Upper lobe of right lung (tissue), 1 donor: Measurements from ENCODE around the gene SOX30. TPM values are rescaled to one million over a fixed set of nuclear protein-coding genes. Genes with fewer than 3 reads are reported as not detected.

Experiments used
- ATAC-seq: fragments of 200-7000 bp; cut with Tn5 transposase; one replicate; pipeline ENCODE4 v1.9.1; 2020; ENCODE audit warnings: mild to moderate bottlenecking, moderate library complexity
- DNase-seq: peaks from one replicate; pipeline ENCODE4 v3.0.0-alpha.2; 2020
- H3K27ac ChIP-seq: fragments of 200-600 bp; one replicate; pipeline ENCODE4 v1.8.0; 2022
- H3K27me3 ChIP-seq: fragments of 200-600 bp; one replicate; pipeline ENCODE4 v1.8.0; 2022; ENCODE audit warnings: mild to moderate bottlenecking
- H3K36me3 ChIP-seq: fragments of 200-600 bp; one replicate; pipeline ENCODE4 v1.8.0; 2022
- H3K4me1 ChIP-seq: fragments of 200-600 bp; one replicate; pipeline ENCODE4 v1.8.0; 2022
- H3K4me3 ChIP-seq: fragments of 200-600 bp; one replicate; pipeline ENCODE4 v1.8.0; 2022; ENCODE audit warnings: mild to moderate bottlenecking
- H3K9me3 ChIP-seq: fragments of 200-600 bp; one replicate; pipeline ENCODE4 v1.8.0; 2022
- intact Hi-C: fragments of 100-400 bp; cut with DNase I; formaldehyde crosslinking; loops from one replicate; pipeline ENCODE4 v1.11.0; 2022
- total RNA-seq: library from RNA; stranded (reverse); fragmentation: NEBNext Ultra II Directional; extraction: Animal tissue kit (Norgen Biotek cat#: 25700); gene quantifications from one replicate; pipeline ENCODE4 v1.2.1, GENCODE V29; 2021
- TF ChIP-seq, protein P1 (sequence below): fragments of 200-600 bp; IDR thresholded peaks from one replicate; pipeline ENCODE4 v1.8.0; 2022; ENCODE audit warnings: antibody characterized with exemption
- donor health status: DM: no; HTN: yes; CAD: no; lungs with severe emphysema.

The SOX30 gene
- total RNA-seq, 1 donor from 2014 or later = 0.12 TPM

DNA sequence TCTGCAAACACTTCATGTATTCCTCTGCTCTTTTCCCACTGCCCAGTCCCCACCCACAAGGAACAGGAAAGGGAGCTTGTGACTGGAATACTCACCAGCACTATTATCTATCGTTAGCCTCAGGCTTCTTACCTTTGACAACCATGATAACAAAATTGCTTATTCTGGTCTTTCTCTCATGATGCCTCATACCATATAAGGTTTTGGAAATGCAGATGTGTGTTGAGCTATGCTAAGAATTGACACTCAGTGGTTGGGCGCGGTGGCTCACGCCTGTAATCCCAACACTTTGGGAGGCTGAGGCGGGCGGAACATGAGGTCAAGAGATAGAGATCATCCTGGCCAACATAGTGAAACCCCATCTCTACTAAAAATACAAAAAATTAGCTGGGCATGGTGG lies 25.4 kb downstream of the SOX30 start:
- no peak for ATAC-seq
- no peak for DNase-seq
- intact Hi-C loops = no loop called here
- H3K27me3 ChIP-seq = no peaks in the 10 kb centered on the region
- TF ChIP-seq, protein P1, sequence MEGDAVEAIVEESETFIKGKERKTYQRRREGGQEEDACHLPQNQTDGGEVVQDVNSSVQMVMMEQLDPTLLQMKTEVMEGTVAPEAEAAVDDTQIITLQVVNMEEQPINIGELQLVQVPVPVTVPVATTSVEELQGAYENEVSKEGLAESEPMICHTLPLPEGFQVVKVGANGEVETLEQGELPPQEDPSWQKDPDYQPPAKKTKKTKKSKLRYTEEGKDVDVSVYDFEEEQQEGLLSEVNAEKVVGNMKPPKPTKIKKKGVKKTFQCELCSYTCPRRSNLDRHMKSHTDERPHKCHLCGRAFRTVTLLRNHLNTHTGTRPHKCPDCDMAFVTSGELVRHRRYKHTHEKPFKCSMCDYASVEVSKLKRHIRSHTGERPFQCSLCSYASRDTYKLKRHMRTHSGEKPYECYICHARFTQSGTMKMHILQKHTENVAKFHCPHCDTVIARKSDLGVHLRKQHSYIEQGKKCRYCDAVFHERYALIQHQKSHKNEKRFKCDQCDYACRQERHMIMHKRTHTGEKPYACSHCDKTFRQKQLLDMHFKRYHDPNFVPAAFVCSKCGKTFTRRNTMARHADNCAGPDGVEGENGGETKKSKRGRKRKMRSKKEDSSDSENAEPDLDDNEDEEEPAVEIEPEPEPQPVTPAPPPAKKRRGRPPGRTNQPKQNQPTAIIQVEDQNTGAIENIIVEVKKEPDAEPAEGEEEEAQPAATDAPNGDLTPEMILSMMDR = no peak
- no peaks in the 10 kb centered on the region for H3K36me3 ChIP-seq
- H3K27ac ChIP-seq = no peak overlapping the region
- no peaks in the 10 kb centered on the region for H3K9me3 ChIP-seq
- H3K4me3 ChIP-seq = no peak overlapping the region
- no peaks in the 10 kb centered on the region for H3K4me1 ChIP-seq

DNA sequence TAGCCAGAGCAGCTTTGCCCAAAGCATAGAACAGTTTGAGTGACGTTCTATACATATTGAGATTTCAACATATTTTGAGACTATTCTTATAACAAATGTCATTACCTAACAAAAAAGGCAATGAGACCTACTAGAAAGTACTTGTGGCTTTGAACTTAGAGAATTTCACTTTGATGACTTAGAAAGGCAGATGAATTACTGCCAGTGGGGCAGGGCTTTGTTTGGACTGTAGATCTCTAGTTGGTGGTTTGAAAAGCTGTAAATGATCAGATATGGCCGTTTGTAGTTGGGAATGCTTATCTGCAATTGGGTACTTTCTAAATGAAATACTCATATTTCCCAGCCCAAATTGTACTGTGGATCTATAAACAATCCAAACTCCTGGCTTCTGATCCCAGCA lies 28.1 kb downstream of the SOX30 start:
- no peaks in the 10 kb centered on the region for H3K9me3 ChIP-seq
- ATAC-seq = no peak
- TF ChIP-seq, protein P1 = no peak
- H3K4me3 ChIP-seq = no peak overlapping the region
- H3K27me3 ChIP-seq = no peaks in the 10 kb centered on the region
- H3K4me1 ChIP-seq = no peaks in the 10 kb centered on the region
- no peak overlapping the region for H3K27ac ChIP-seq
- intact Hi-C loops = no loop called here
- DNase-seq = no peak
- H3K36me3 ChIP-seq = no peaks in the 10 kb centered on the region

DNA sequence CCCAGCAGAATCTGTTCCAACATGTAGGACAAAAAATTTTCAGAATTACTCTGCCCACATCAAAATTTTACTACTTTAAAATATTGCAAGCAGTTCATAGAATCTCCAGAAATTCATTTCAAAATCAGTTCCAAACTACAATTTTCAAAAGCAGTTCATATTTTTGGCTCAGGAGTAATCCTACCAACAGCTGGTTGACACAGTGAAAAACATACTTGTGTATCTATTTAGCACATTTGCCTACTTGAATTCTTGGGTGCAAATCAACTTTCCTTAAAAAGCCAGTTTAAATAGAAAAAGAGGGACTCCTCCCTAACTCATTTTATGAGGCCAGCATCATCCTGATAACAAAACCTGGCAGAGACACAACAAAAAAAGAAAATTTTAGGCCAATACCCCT lies 31.5 kb downstream of the SOX30 start:
- Histone ChIP-seq H3K36me3 (no peaks in the 10 kb centered on the region), H3K4me1 (no peaks in the 10 kb centered on the region), H3K27me3 (no peaks in the 10 kb centered on the region), H3K9me3 (no peaks in the 10 kb centered on the region), H3K4me3 (no peak overlapping the region), H3K27ac (no peak overlapping the region)
- intact Hi-C loops = no loop called here
- ATAC-seq = no peak
- TF ChIP-seq, protein P1 = no peak
- DNase-seq = no peak

DNA sequence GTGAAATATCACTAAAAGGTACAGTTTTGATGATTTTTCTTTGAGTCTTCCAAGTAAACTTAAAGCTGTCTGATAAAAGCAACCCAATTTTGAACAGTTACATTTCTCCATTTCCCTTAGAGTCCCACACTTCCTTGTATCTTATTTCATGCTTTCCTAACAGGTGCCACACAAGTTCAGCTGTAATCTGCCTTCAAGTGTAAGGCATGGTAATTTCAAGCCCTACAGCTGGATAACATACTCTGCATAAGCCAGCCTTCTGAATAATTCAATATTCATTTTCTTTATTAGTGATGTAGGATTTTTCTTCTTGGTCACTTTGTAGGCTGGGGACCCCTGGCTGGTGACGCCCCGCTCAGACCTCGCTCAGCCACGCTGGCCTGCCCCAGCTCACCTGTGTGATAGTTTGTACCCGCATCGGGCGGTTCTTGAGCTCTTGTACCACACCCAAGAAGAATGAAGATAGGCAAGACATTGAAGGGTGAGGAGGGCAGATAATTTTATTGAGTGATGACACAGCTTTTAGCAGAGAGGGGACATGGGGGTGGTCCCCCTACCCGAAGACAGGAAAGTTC lies 34.0 kb downstream of the SOX30 start:
- intact Hi-C loops = no loop called here
- Histone ChIP-seq H3K9me3 (no peaks in the 10 kb centered on the region), H3K27ac (no peak overlapping the region), H3K27me3 (no peaks in the 10 kb centered on the region), H3K4me3 (no peak overlapping the region), H3K36me3 (no peaks in the 10 kb centered on the region), H3K4me1 (no peaks in the 10 kb centered on the region)
- ATAC-seq (no peak), DNase-seq (no peak)
- TF ChIP-seq, protein P1 = no peak

DNA sequence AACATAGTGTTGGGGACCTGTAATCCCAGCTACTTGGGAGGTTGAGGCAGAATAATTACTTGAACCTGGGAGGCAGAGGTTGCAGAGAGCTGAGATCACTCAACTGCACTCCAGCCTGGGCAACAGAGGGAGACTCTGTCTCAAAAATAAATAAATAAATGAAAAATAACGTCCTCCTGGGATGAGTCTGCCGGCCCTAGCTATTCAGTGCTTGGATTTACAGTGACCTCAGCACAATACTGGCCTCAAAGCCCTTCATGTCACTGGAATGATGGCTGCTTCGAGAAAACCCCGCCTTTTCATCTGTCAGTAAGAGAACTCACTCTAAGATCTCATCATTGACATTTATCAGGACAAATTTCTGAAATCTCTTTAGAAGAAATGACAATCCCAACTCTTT lies 35.5 kb downstream of the SOX30 start:
- no peak overlapping the region for H3K27ac ChIP-seq
- no peaks in the 10 kb centered on the region for H3K36me3 ChIP-seq
- no peak overlapping the region for H3K4me3 ChIP-seq
- intact Hi-C loops = no loop called here
- TF ChIP-seq, protein P1 = no peak
- no peaks in the 10 kb centered on the region for H3K4me1 ChIP-seq
- H3K9me3 ChIP-seq = no peaks in the 10 kb centered on the region
- no peak for DNase-seq
- ATAC-seq = no peak
- H3K27me3 ChIP-seq = no peaks in the 10 kb centered on the region
